Measurements from ENCODE around the gene WFIKKN2.

WFIKKN2 gene

GRCh38 chr17:50834429-50835300 is 721 bp upstream of the WFIKKN2 start:
- DNase-seq = no peak

GRCh38 chr17:50836826-50837225 is 1.4 kb downstream of the WFIKKN2 start:
- no peak for DNase-seq

GRCh38 chr17:50837286-50837979 is 2.0 kb downstream of the WFIKKN2 start:
- DNase-seq = no peak

DNA sequence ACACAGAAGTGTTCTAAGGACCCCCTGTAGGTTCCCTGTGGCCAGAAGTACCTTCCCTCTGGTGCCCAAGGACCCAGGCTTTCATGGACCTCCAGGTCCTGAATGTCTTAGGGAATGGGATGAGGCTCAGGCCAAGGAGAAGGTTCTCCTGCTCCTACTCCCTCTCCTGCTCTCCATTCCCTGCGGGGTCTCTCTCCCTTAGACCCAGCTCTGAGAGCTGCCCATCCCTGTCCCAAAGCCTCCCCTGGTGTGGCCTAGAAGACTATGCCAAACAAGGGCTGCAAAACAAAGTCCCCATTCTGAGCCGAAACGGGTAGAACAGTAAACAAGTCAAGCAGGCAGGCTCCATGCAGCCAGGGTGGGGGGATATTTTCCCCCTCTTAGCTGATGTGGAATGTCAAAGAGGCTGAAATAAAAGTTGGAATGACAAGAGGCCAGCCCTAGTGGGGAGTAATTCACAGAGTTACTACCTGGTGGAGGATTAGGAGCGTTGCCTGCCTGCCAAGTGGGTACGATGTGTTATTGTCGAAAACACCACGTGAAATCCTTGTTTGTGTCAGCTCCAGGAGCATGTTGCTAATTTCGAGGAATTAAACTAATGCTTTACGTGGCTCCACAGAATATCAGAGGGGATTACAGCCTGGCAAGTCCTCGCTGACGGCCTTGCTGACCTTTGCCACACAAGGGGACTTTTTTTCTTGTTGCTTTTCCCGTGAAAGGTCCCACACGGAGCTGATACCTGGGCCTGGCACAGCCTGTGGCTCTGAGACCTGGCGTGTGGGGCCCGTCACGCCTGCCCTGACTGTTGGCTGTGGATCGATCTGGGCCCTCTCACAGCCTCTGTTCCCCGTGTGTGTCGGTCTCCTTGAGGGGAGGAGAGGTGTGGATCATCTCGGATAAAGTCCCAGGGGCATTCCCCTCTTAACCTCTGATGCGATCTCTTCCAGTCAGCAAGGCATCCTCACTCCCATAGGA is 2.9 kb downstream of the WFIKKN2 start:
- DNase-seq = no peak

- no peak for DNase-seq
Observed at GRCh38 chr17:50839591-50840310, 4.4 kb downstream of the WFIKKN2 start.

- no peak for DNase-seq
Observed at GRCh38 chr17:50840311-50840851, 5.0 kb downstream of the WFIKKN2 start.

- DNase-seq = no peak
Observed at GRCh38 chr17:50841277-50841948, 6.0 kb downstream of the WFIKKN2 start.

DNA sequence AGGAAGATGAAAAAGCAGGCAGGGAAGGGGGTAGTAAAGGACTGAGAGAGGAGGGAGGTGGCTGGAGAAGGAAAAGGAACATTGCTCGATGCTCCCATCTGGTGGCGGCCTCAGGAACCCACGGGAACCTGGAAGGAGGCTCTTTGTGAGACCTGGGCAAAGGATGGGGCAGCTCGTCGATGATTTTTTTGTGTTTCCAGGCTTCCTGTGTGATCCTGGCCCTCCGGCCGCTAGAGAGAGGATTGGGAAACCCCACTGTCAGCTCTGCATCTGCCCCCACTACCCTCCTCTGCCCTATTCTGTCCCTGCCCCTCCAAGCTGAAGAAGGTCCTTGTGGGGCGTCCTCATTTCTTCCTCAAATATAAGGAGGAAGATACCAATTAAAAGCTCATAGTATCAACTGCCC is 6.6 kb downstream of the WFIKKN2 start:
- peak; percentile 31 to 45 for DNase-seq

DNA sequence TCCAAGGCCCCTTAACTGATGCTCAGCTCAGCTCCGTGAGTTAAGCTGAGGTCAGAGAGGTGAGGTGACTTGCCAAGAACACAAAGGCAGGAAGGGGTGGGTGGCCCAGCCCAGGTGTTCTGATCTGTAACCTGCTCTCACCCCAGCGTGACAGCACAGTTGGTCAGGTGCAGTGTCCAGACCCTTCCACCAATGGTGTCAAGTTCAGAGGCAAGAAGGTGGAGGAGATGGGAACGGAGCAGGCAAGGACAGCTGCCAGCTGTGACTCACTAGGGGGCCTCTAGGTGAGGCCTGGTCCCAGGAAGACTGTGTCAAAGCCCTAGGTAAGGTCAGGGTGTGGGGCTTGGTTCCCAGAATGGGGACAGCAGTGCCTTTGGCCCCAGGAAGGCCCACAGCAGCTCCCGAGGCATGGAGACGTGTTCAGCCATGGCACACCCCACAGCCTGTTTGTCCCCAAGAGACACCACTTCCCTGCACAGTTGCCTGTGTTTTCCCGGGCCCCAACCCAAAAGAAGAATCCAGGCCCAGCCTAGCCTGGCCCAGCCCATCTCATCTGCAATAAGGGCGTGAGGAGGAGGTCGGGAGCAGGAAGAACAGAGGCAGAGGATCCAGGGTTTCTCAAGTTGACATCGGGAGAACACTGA is 7.2 kb downstream of the WFIKKN2 start:
- DNase-seq = no peak

- DNase-seq = no peak
Observed at GRCh38 chr17:50843150-50843905, 7.9 kb downstream of the WFIKKN2 start.

- no peak for DNase-seq
Observed at GRCh38 chr17:50844117-50844700, 8.8 kb downstream of the WFIKKN2 start.

DNA sequence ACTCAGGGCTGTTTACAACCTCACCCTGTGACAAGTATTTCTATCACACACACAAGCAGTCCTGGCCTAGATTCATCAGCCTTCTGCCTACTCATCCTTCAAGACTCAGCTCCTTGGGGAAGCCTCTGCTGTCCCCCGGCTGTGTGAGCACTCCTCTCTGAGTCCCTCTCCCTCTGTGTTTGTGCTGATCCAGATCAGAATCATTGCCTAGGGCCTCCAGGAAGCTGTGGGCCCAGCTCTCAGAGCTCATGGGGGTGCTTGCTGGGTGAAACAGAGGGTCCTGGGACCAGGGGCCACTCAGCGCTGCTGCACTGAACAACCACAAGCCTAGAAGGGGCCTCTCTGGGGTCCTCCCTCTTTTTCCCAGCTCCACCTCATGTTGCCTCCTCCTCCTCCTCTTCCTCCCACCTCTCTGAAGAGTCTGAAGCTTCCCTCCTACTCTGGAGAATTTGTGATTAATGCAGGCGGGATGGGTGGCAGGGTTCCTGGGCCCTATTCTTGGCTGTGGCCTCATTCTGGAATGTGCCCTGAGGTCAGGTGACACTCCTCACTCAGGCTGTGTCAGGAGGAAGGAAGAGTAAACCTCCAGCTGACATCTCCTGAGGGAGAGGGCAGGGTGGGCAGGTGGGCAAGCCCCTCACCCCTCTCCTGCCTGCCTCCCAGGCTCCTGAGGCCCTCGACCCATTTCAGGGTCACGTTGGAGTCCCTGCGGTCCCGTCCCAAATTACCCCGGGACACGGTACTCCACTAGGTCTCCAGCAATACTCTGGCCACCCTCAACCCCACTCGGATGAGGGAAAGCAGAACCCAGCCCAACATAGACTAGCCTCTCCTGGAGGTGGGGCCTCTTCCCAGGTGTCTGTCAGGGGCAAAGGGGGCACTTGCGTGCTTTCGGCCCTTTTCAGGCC is 10.1 kb downstream of the WFIKKN2 start:
- no peak for DNase-seq

GRCh38 chr17:50847566-50847965 is 12.2 kb downstream of the WFIKKN2 start:
- DNase-seq = no peak

DNA sequence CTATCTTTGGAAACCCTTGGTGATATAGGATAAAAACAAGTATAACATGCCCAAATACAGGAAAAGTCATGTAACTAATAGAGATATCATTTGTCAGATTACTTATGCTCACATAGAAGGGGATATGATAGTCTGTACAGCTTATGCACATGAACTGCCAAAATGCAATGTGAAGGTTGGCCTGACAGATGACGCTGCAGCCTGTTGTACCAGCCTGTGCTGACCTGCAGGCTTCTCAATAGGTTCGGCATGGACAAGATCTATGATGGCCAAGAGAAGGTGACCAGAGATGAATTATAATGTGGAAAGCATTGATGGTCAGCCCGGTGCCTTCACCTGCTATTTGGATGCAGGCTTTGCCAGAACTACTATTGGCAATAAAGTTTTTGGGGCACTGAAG is 12.7 kb downstream of the WFIKKN2 start:
- no peak for DNase-seq

- no peak for DNase-seq
Observed at GRCh38 chr17:50848711-50849110, 13.3 kb downstream of the WFIKKN2 start.

DNA sequence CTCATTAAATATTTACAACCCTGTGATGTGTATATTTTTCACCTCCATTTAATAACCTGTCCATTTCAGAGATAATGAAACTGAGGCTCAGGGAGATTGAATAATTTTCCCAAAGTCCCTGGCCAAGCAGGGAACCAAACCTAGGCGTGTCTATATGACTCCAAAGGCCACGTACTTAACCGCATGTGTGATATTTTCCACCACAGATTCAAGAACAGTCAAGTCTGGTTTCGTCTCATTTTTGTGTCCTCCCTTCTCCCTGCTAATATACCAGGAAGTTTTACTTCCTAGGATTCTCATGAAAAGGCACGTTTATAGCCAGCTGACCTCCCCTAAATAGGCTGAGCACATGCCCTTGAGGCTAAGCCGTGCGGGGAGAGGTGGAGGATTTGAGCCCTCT is 15.3 kb downstream of the WFIKKN2 start:
- no peak for DNase-seq

DNA sequence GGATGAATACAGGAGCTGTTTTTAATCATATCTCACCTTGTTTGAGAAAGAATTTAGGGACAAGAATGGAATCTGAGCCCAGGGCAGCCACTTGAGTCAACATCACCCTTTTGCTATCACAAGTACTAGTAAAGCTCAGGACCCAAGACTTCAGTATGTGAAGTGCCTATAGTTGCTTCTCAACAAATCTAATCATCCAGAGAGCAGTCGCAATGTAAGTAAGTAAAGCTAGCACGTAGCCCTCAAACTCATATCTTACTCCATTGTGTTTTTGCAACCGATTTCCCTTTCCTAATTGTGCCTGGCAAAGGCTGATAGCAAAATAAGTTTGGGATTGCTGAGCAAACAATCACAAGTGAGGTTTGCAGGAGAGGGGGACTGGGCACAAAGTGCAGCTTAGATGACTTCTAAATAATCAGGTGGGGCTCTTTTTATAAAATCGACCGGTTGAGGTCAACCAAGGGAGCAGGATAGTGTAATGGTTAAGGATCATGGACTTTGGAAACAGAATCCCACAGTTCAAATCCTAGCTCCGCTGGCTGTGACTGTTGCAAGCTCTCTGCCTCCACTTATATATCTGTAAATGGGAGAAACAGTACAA is 17.7 kb downstream of the WFIKKN2 start:
- DNase-seq = no peak

GRCh38 chr17:50853781-50854180 is 18.4 kb downstream of the WFIKKN2 start:
- no peak for DNase-seq

All from stimulated activated CD4-positive, alpha-beta T cell treated with anti-CD3 and anti-CD28 coated beads, Interleukin-4, amount 100 ng/mL, for 4 hours (primary cell).